Activated T-cell treated with anti-CD3 and anti-CD28 coated beads, Interleukin-2, amount 50 U/mL, for 72 hours (primary cell): ENCODE data around the gene RAB12. TPM values are rescaled to one million over a fixed set of nuclear protein-coding genes. Genes with fewer than 3 reads are reported as not detected.

Experiments used
- ATAC-seq, 2 donors: fragments of 150-1000 bp; cut with Tn5 transposase; replicated peaks in 1 of 2; 2 replicates each; pipeline ENCODE4 v1.10.0; 2021; ENCODE audit warnings: moderate library complexity in 2 of 2, mild to moderate bottlenecking in 1 of 2
- DNase-seq, 2 donors: peaks; one replicate each; pipeline ENCODE4 v3.0.0; 2021 to 2022; ENCODE audit warnings: mixed read lengths in 1 of 2
- H3K27ac Mint-ChIP-seq: one replicate; pipeline ENCODE4 v1.8.0; 2022; ENCODE audit warnings: mild to moderate bottlenecking, moderate library complexity, mixed read lengths
- H3K27me3 Mint-ChIP-seq: one replicate; pipeline ENCODE4 v1.8.0; 2022; ENCODE audit warnings: low read depth, mixed read lengths
- H3K36me3 Mint-ChIP-seq, 2 donors: one replicate each; pipeline ENCODE4 v1.8.0; 2022; ENCODE audit warnings: mixed read lengths in 2 of 2, mild to moderate bottlenecking in 1 of 2; ENCODE audit not compliant: insufficient read depth in 2 of 2
- H3K4me1 Mint-ChIP-seq: one replicate; pipeline ENCODE4 v1.8.0; 2022; ENCODE audit warnings: low read depth, mixed read lengths
- H3K4me3 Mint-ChIP-seq, 2 donors: one replicate each; pipeline ENCODE4 v1.8.0; 2022; ENCODE audit warnings: mild to moderate bottlenecking in 2 of 2, mixed read lengths in 2 of 2, moderate library complexity in 2 of 2
- H3K9me3 Mint-ChIP-seq, 2 donors: one replicate each; pipeline ENCODE4 v1.8.0; 2022; ENCODE audit warnings: mixed read lengths in 2 of 2
- total RNA-seq, 2 donors: library from RNA; stranded (reverse); gene quantifications; one replicate each; pipeline ENCODE4 v1.2.3, GENCODE V29; 2022

Gene RAB12
- total RNA-seq, 2 donors from 2014 or later, result 14.5 to 15.0 TPM

- Mint-ChIP-seq H3K27me3 (no peaks in the 10 kb centered on the region), H3K4me1 (no peaks in the 10 kb centered on the region), H3K36me3 (no peaks in the 10 kb centered on the region), H3K4me3 (no peak overlapping the region), H3K27ac (no peak overlapping the region), H3K9me3 (no peaks in the 10 kb centered on the region)
- DNase-seq (no peak), ATAC-seq (no peak)
Measured at GRCh38 chr18:8685914-8686216, 76.6 kb downstream of the RAB12 start.

GRCh38 chr18:8686611-8687010 is 77.4 kb downstream of the RAB12 start:
- no peaks in the 10 kb centered on the region for H3K27me3 Mint-ChIP-seq
- H3K9me3 Mint-ChIP-seq, result no peaks in the 10 kb centered on the region
- DNase-seq (no peak), ATAC-seq (no peak)
- H3K36me3 Mint-ChIP-seq, result no peaks in the 10 kb centered on the region
- H3K4me3 Mint-ChIP-seq, result no peak overlapping the region
- H3K27ac Mint-ChIP-seq, result no peak overlapping the region
- no peaks in the 10 kb centered on the region for H3K4me1 Mint-ChIP-seq

DNA sequence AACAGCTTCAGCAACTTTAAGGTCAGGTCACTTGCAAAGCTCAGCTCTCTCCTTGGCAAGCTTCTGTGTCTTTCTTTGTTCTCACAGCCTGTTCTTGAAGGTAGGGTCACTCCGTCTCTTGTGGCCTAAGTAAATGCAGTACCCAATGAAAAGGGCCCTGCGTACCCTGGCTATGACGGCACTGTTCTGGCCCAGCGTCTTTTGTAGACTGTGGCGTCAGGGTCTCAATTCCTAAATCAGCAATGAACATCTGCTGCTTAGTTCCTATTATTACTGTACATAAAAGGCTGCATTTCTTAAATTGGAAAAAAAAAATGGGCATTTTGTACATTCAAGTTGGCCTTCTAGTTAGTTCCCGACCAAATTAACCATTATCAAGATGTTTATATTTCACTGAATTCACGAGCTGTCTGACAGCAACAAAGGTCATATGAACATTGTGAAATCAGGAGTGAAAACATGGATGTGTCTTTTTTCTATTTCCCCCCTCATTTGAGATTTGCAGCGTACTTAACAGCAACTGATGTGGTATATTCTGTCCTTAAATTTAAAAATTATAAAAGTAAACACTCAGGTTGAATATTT is 79.1 kb downstream of the RAB12 start:
- no peak for DNase-seq
- Mint-ChIP-seq H3K4me1 (no peaks in the 10 kb centered on the region), H3K9me3 (no peaks in the 10 kb centered on the region), H3K27ac (no peak overlapping the region), H3K27me3 (no peaks in the 10 kb centered on the region), H3K4me3 (no peak overlapping the region), H3K36me3 (no peaks in the 10 kb centered on the region)
- ATAC-seq, result no peak

DNA sequence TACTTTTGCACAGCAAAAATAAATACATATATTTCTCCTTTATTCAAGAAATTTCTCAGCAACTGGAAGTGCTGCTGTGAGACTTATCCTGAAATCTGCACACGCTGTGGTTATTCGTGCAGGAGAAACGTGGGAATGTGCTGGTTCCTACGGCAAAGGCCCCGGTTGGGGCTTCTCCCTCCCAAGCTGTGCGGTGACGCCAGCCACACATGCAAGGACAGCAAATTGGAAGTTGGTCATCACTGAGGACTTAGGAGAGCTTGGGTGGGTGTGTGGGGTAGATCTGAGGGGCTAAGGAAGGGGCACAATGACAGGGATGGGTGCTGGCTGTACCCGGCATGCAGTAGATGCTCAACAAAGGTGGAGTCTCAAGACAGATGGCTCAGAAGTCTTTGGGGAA is 79.6 kb downstream of the RAB12 start:
- no peak for DNase-seq
- no peaks in the 10 kb centered on the region for H3K36me3 Mint-ChIP-seq
- ATAC-seq, result no peak
- no peaks in the 10 kb centered on the region for H3K4me1 Mint-ChIP-seq
- no peak overlapping the region for H3K4me3 Mint-ChIP-seq
- H3K27me3 Mint-ChIP-seq, result no peaks in the 10 kb centered on the region
- no peak overlapping the region for H3K27ac Mint-ChIP-seq
- no peaks in the 10 kb centered on the region for H3K9me3 Mint-ChIP-seq

Other genes with a start within 250 kb of the RAB12 start
- gene MTCL1, start 96.1 kb downstream of the RAB12 start, total RNA-seq, result under 1 TPM; 0.38 to 0.51 TPM